ENCODE results near the gene ATP5ME. TPM values are rescaled to one million over a fixed set of nuclear protein-coding genes. Genes with fewer than 3 reads are reported as not detected.

The ATP5ME gene
- total and polyA plus RNA-seq, 2 of the 13 experiments (the other 11 are each of a cell fraction or from before 2014, with no cell fraction given), result 305 to 753 TPM

GRCh38 chr4:677431-678293 lies 3.6 kb upstream of the ATP5ME start (continued):
- TF ChIP-seq AGO1 (IDR thresholded peaks at IDR 0.05; ENCODE audit: low read depth, low read length, poor library complexity, severe bottlenecking) (peak; percentile 93), RAD21 (CRISPR knock-in tag; IDR thresholded peaks at IDR 0.05) (no peak), ZNF281 (CRISPR knock-in tag; IDR thresholded peaks at IDR 0.05; ENCODE audit: borderline replicate concordance) (no peak), ATF3 (CRISPR knock-in tag; IDR thresholded peaks at IDR 0.05) (no peak), ZNF75D (CRISPR knock-in tag; IDR thresholded peaks at IDR 0.05; ENCODE audit: borderline replicate concordance) (no peak), ZNF737 (CRISPR knock-in tag; IDR thresholded peaks at IDR 0.05; ENCODE audit: borderline replicate concordance) (no peak), ZFP91 (CRISPR knock-in tag; IDR thresholded peaks at IDR 0.05; ENCODE audit: borderline replicate concordance) (no peak), ZBTB20 (CRISPR knock-in tag; IDR thresholded peaks at IDR 0.05; ENCODE audit: borderline replicate concordance, low read depth) (no peak), RFX1 (IDR thresholded peaks at IDR 0.05) (no peak), SETDB1 (CRISPR knock-in tag; IDR thresholded peaks at IDR 0.05; ENCODE audit: borderline replicate concordance) (no peak), MAF1 (CRISPR knock-in tag; IDR thresholded peaks at IDR 0.05; ENCODE audit: borderline replicate concordance) (no peak), HMG20B (CRISPR knock-in tag; conservative IDR thresholded peaks at IDR 0.05) (no peak), SNRNP70 (IDR thresholded peaks at IDR 0.05; ENCODE audit: low read depth, low read length) (no peak), AGO2 (optimal IDR thresholded peaks at IDR 0.05; ENCODE audit: low read depth, low read length) (peak; percentile 86), NONO (IDR thresholded peaks at IDR 0.05) (no peak), NONO (CRISPR knock-in tag; conservative IDR thresholded peaks at IDR 0.05) (peak; percentile 53), ZNF143 (CRISPR knock-in tag; IDR thresholded peaks at IDR 0.05) (no peak), HMGA1 (CRISPR knock-in tag; conservative IDR thresholded peaks at IDR 0.05) (no peak), GATAD2A (CRISPR knock-in tag; IDR thresholded peaks at IDR 0.05) (0 out of 2 replicates have a peak, but pooled peaks have one; percentile 24), ZFP82 (CRISPR knock-in tag; IDR thresholded peaks at IDR 0.05; ENCODE audit: borderline replicate concordance) (no peak), RNF2 (conservative IDR thresholded peaks at IDR 0.05; ENCODE audit: low read depth) (0 out of 2 replicates have a peak, but pooled peaks have one; percentile 26), POLR2G (IDR thresholded peaks at IDR 0.05; ENCODE audit: low read depth, low read length) (peak; percentile 40; the same call in 1 of the 2 replicates), ZNF350 (CRISPR knock-in tag; IDR thresholded peaks at IDR 0.05; ENCODE audit: borderline replicate concordance, low read depth) (no peak), ZSCAN22 (CRISPR knock-in tag; IDR thresholded peaks at IDR 0.05) (no peak), FOXK2 (IDR thresholded peaks at IDR 0.05) (peak; percentile 44; the same call in 1 of the 2 replicates), ZNF7 (CRISPR knock-in tag; IDR thresholded peaks at IDR 0.05) (no peak), TRIM24 (CRISPR knock-in tag; IDR thresholded peaks at IDR 0.05) (no peak), RBAK (CRISPR knock-in tag; IDR thresholded peaks at IDR 0.05) (no peak)

Measured in HepG2 (cell line).